A673 (cell line): ENCODE results near the gene STKLD1. TPM values are rescaled to one million over a fixed set of nuclear protein-coding genes. Genes with fewer than 3 reads are reported as not detected.

Experiments
- BruUV-seq: library from RNA; stranded (reverse); fragments of 400-500 nt; replicated peaks from 2 replicates; lab custom pipeline; 2021; lab: Mats Ljungman, UMichigan
- CTCF ChIA-PET: fragments of 300-600 bp; sonication (Branson Sonifier 250); formaldehyde crosslinking; loops from one replicate; lab custom pipeline; 2022; ENCODE audit warnings: antibody characterized with exemption; lab: Charles Lee
- POLR2A ChIA-PET: fragments of 300-600 bp; sonication (Branson Sonifier 250); formaldehyde crosslinking; loops from one replicate; lab custom pipeline; 2022; ENCODE audit warnings: antibody characterized with exemption; ENCODE audit not compliant: low non-redundant PET; lab: Charles Lee
- DNase-seq: peaks from one replicate; pipeline ENCODE4 v3.0.0-alpha.2; 2015; ENCODE audit warnings: low spot score
- H3K27ac ChIP-seq: fragments of 200-600 bp; sonication (generic); 2 replicates; pipeline ENCODE4 v1.5.1; 2016; ENCODE audit warnings: mixed run types, low read depth, mild to moderate bottlenecking, mixed read lengths, antibody characterized with exemption, low read length; ENCODE audit not compliant: poor library complexity, severe bottlenecking
- H3K27me3 ChIP-seq: fragments of 200-600 bp; sonication (generic); replicated peaks from 2 replicates; pipeline ENCODE4 v1.6.1; 2017; ENCODE audit warnings: mixed run types, low read depth, mild to moderate bottlenecking, mixed read lengths, antibody characterized with exemption, low read length; ENCODE audit not compliant: insufficient read depth, poor library complexity
- H3K36me3 ChIP-seq: fragments of 200-600 bp; sonication (generic); 2 replicates; pipeline ENCODE4 v1.6.1; 2016; ENCODE audit warnings: mixed run types, mild to moderate bottlenecking, mixed read lengths, antibody characterized with exemption, low read length; ENCODE audit not compliant: insufficient read depth, poor library complexity, severe bottlenecking
- H3K4me1 ChIP-seq: fragments of 200-600 bp; sonication (generic); 2 replicates; pipeline ENCODE4 v1.6.1; 2017; ENCODE audit warnings: mixed run types, mild to moderate bottlenecking, mixed read lengths, antibody characterized with exemption, low read length; ENCODE audit not compliant: insufficient read depth, poor library complexity, severe bottlenecking
- H3K4me3 ChIP-seq: fragments of 200-600 bp; sonication (generic); 2 replicates; pipeline ENCODE4 v1.5.1; 2016; ENCODE audit warnings: low read depth, mixed run types, mild to moderate bottlenecking, mixed read lengths, low read length; ENCODE audit not compliant: poor library complexity, severe bottlenecking
- H3K9me3 ChIP-seq: fragments of 200-600 bp; sonication (generic); 2 replicates; pipeline ENCODE4 v1.6.1; 2016; ENCODE audit warnings: mixed run types, low read depth, mild to moderate bottlenecking, mixed read lengths, antibody characterized with exemption, low read length; ENCODE audit not compliant: poor library complexity, severe bottlenecking
- CTCF ChIP-seq: fragments of 300-800, 200-600 bp; sonication (generic); conservative IDR thresholded peaks from 2 replicates; pipeline ENCODE4 v1.5.1; 2017; ENCODE audit warnings: low read depth, mild to moderate bottlenecking, antibody characterized with exemption, low read length, moderate library complexity, mixed read lengths
- EZH2 ChIP-seq: fragments of 200-600 bp; sonication (generic); IDR thresholded peaks from 2 replicates; pipeline ENCODE4 v1.6.1; 2017; ENCODE audit warnings: borderline replicate concordance, low read depth, mild to moderate bottlenecking, mixed read lengths, antibody characterized with exemption, low read length; ENCODE audit not compliant: poor library complexity, severe bottlenecking
- intact Hi-C: fragments of 100-400 bp; cut with micrococcal nuclease; formaldehyde crosslinking; loops from one replicate; pipeline ENCODE4 v1.10.0; 2022; ENCODE audit not compliant: unreplicated experiment
- total RNA-seq: library from RNA; stranded (reverse); gene quantifications from 2 replicates; pipeline ENCODE4 v1.2.3, GENCODE V29; 2021

The STKLD1 gene
- total RNA-seq, 1 experiment from 2014 or later: 0.52 TPM

GRCh38 chr9:133401588-133401987 is 25.4 kb downstream of the STKLD1 start:
- no peak for TF ChIP-seq EZH2
- no peak for TF ChIP-seq CTCF
- peaks cover 12% of the 10 kb centered on the region for H3K36me3 ChIP-seq
- peaks cover 4% of the 10 kb centered on the region for H3K27me3 ChIP-seq
- H3K4me1 ChIP-seq: no peaks in the 10 kb centered on the region
- H3K4me3 ChIP-seq: no peak overlapping the region
- intact Hi-C loops: no loop called here
- ChIA-PET CTCF (no interaction called here), POLR2A (no interaction called here)
- no peak overlapping the region for H3K27ac ChIP-seq
- BruUV-seq: no TSS peak
- no peaks in the 10 kb centered on the region for H3K9me3 ChIP-seq
- no peak for DNase-seq

- intact Hi-C loops: no loop called here
- Histone ChIP-seq H3K27ac (no peak overlapping the region), H3K4me3 (no peak overlapping the region), H3K9me3 (no peaks in the 10 kb centered on the region), H3K36me3 (peaks cover 22% of the 10 kb centered on the region), H3K27me3 (peaks cover 2% of the 10 kb centered on the region), H3K4me1 (no peaks in the 10 kb centered on the region)
- ChIA-PET CTCF (no interaction called here), POLR2A (no interaction called here)
- TF ChIP-seq EZH2 (no peak), CTCF (no peak)
- no TSS peak for BruUV-seq
- no peak for DNase-seq
These were observed 26.5 kb downstream of the STKLD1 start for GRCh38 chr9:133402689-133403088.

- CTCF ChIA-PET: no interaction called here
- Histone ChIP-seq H3K4me1 (no peaks in the 10 kb centered on the region), H3K4me3 (no peak overlapping the region), H3K27ac (no peak overlapping the region), H3K36me3 (peaks cover 32% of the 10 kb centered on the region), H3K27me3 (no peaks in the 10 kb centered on the region), H3K9me3 (no peaks in the 10 kb centered on the region)
- no peak for TF ChIP-seq EZH2
- peak; percentile 62 for TF ChIP-seq CTCF
- peak; percentile 29 for DNase-seq
- BruUV-seq: no TSS peak
- intact Hi-C loops: no loop called here
- POLR2A ChIA-PET: interaction anchor here (0.6 kb wide), 1 partner anchor 87 kb away, joined by 22 read pairs; no protein-coding TSS in a partner anchor
These were observed 27.7 kb downstream of the STKLD1 start for GRCh38 chr9:133403766-133404453.
